Astrocyte of the spinal cord (primary cell): ENCODE data around the gene IFITM1.

ENCODE experiments used
- DNase-seq: peaks from one replicate; pipeline ENCODE4 v3.0.0; 2011; ENCODE audit warnings: low read depth, low spot score
- H3K4me3 ChIP-seq: 2 replicates; pipeline ENCODE4 v1.5.1; 2011; ENCODE audit warnings: low read depth, mild to moderate bottlenecking, low read length, moderate library complexity
- in situ Hi-C: cut with HindIII; loops from 2 replicates; pipeline ENCODE4 v1.10.0; 2017; ENCODE audit warnings: low sequenced_read_pairs
- TF ChIP-seq, protein P1 (sequence below): IDR thresholded peaks from 2 replicates; pipeline ENCODE4 v1.5.1; 2012; ENCODE audit warnings: low read depth, mild to moderate bottlenecking, low read length, inconsistent platforms

IFITM1 gene

DNA sequence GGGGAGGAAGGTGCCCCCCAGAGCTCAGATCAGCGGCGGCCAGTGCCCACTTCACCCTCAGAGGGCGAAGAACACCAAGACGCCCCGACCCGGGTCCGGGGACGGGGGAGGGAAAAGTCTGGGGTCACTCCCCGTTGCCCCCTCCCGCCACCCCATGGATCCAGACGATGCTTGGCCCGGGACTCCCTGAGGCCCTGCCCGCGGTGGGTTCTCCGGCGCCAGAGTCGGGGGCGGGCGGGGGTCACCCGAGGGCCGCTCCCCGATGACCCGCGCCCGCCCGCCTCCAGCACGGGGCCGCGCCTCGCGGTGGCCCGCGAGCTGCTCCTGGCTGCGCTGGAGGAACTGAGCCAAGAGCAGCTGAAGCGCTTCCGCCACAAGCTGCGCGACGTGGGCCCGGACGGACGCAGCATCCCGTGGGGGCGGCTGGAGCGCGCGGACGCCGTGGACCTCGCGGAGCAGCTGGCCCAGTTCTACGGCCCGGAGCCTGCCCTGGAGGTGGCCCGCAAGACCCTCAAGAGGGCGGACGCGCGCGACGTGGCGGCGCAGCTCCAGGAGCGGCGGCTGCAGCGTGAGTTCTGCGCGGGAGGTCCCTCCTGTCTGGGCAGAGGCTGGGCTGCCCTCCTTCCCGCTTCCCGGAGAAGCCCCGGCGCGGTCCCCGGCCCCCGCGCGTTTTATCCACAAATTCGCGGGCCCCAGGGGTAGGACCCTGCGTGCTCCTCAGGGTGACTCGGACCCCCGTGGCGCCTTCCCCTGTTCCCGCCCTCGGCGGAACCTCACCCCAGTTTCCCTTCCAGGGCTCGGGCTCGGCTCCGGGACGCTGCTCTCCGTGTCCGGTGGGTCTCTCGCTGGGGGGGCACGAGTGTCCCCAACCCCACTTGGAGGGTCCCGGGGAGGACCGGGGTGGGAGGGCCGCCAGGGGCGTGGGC, 34.5 kb upstream of the IFITM1 start:
- in situ Hi-C loops, result no loop called here
- TF ChIP-seq, protein P1, sequence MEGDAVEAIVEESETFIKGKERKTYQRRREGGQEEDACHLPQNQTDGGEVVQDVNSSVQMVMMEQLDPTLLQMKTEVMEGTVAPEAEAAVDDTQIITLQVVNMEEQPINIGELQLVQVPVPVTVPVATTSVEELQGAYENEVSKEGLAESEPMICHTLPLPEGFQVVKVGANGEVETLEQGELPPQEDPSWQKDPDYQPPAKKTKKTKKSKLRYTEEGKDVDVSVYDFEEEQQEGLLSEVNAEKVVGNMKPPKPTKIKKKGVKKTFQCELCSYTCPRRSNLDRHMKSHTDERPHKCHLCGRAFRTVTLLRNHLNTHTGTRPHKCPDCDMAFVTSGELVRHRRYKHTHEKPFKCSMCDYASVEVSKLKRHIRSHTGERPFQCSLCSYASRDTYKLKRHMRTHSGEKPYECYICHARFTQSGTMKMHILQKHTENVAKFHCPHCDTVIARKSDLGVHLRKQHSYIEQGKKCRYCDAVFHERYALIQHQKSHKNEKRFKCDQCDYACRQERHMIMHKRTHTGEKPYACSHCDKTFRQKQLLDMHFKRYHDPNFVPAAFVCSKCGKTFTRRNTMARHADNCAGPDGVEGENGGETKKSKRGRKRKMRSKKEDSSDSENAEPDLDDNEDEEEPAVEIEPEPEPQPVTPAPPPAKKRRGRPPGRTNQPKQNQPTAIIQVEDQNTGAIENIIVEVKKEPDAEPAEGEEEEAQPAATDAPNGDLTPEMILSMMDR, result no peak
- DNase-seq, result no peak
- no peak overlapping the region for H3K4me3 ChIP-seq

GRCh38 chr11:279966-280705, 33.7 kb upstream of the IFITM1 start:
- TF ChIP-seq, protein P1, result no peak
- peak; percentile 15 for DNase-seq
- in situ Hi-C loops, result no loop called here
- no peak overlapping the region for H3K4me3 ChIP-seq

GRCh38 chr11:280706-281485, 32.9 kb upstream of the IFITM1 start:
- no peak for DNase-seq
- H3K4me3 ChIP-seq, result no peak overlapping the region
- in situ Hi-C loops, result no loop called here

DNA sequence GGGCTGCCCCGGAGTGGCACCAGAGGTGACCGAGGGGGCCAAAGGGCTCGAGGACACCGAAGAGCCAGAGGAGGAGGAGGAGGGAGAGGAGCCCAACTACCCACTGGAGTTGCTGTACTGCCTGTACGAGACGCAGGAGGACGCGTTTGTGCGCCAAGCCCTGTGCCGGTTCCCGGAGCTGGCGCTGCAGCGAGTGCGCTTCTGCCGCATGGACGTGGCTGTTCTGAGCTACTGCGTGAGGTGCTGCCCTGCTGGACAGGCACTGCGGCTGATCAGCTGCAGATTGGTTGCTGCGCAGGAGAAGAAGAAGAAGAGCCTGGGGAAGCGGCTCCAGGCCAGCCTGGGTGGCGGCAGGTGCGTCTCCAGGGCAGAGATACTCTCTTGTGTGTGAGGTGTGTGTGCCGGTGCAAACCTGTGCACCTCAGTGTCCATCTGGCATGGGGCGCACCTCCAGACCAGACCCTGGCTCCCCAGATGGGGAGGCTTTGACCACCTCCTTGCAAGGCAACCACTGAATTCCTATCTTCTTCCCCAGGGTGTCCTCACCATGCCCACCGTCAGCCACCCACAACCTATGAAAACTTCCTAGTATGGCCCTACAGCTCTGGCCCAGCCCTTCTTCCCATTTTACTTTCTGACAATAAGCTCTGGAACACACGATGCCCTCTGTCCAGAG, 32.2 kb upstream of the IFITM1 start:
- in situ Hi-C loops, result no loop called here
- no peak overlapping the region for H3K4me3 ChIP-seq
- DNase-seq, result no peak
- TF ChIP-seq, protein P1, result no peak

More at GRCh38 chr11:280706-281485, 32.9 kb upstream of the IFITM1 start:
- TF ChIP-seq, protein P1, result no peak

DNA sequence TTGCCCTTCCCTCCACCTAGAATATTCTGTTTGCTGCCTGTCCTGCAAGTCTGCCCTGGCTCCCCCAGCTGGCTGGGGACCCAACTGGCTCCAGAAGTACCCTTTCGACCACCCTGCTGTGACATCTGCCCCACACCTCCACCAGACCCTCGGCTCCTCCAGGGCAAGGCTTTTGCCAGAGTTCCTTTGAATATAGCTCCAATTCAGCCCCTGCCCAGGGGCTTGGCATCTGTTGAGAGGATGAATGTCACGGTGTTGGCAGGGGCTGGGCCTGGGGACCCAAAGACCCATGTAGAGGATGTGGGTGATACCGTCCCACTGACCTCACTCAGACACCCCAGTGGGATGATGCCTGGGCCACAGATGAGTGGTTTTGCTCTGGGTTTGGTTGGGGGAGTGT, 31.7 kb upstream of the IFITM1 start:
- TF ChIP-seq, protein P1, result no peak
- no peak overlapping the region for H3K4me3 ChIP-seq
- in situ Hi-C loops, result no loop called here
- DNase-seq, result no peak
